SHP77 treated with DMSO at 0.1 percent for 48 hours (cell line): ENCODE data around the gene MEGF8.
A peak's percentile ranks its signal among the peaks of the same experiment; 100 is the strongest.

Source experiments
- DNase-seq: peaks from one replicate; lab custom pipeline; 2025; lab: John Stamatoyannopoulos, UW

Gene MEGF8

GRCh38 chr19:42386974-42387707 lies 61.7 kb downstream of the MEGF8 start:
- peak; percentile 47 for DNase-seq

GRCh38 chr19:42388851-42389489 lies 63.5 kb downstream of the MEGF8 start:
- no peak for DNase-seq

GRCh38 chr19:42389899-42390298 lies 64.5 kb downstream of the MEGF8 start, which contains the start of gene CNFN:
Gene CNFN (minus strand): TSS chr19:42390297. CDS start chr19:42389037, 1,260 bp downstream.
- DNase-seq = no peak

GRCh38 chr19:42392165-42392564 lies 66.7 kb downstream of the MEGF8 start:
- DNase-seq = no peak

GRCh38 chr19:42394751-42395150 lies 69.3 kb downstream of the MEGF8 start:
- DNase-seq = no peak

GRCh38 chr19:42396381-42397262 lies 71.2 kb downstream of the MEGF8 start:
- peak; percentile 94 for DNase-seq

- no peak for DNase-seq
Measured at GRCh38 chr19:42397263-42398166, 72.1 kb downstream of the MEGF8 start.

- no peak for DNase-seq
Measured at GRCh38 chr19:42400404-42400803, 75.0 kb downstream of the MEGF8 start.

GRCh38 chr19:42401365-42402303 lies 76.2 kb downstream of the MEGF8 start:
- DNase-seq = peak; percentile 12

- DNase-seq = no peak
Measured at GRCh38 chr19:42402376-42403116, 77.1 kb downstream of the MEGF8 start.

- DNase-seq = no peak
Measured at GRCh38 chr19:42403586-42403985, 78.2 kb downstream of the MEGF8 start.

- DNase-seq = no peak
Measured at GRCh38 chr19:42406111-42406510, 80.7 kb downstream of the MEGF8 start.

GRCh38 chr19:42407085-42407815 lies 81.8 kb downstream of the MEGF8 start:
- DNase-seq = no peak

- DNase-seq = no peak
Measured at GRCh38 chr19:42407816-42408175, 82.4 kb downstream of the MEGF8 start.

- DNase-seq = no peak
Measured at GRCh38 chr19:42409477-42409876, 84.0 kb downstream of the MEGF8 start.

GRCh38 chr19:42410371-42410770 lies 84.9 kb downstream of the MEGF8 start:
- no peak for DNase-seq

- DNase-seq = no peak
Measured at GRCh38 chr19:42411581-42412178, 86.2 kb downstream of the MEGF8 start.

GRCh38 chr19:42412227-42412626 lies 86.8 kb downstream of the MEGF8 start:
- DNase-seq = no peak

GRCh38 chr19:42412661-42413076 lies 87.2 kb downstream of the MEGF8 start:
- no peak for DNase-seq
